Measurements from ENCODE around the gene SRRD. TPM values are rescaled to one million over a fixed set of nuclear protein-coding genes. Genes with fewer than 3 reads are reported as not detected.

Gene SRRD
- total and polyA plus RNA-seq, 2 of the 8 experiments (the other 6 are each of a cell fraction or from before 2014, with no cell fraction given) = 17.1 to 25.3 TPM

GRCh38 chr22:26463101-26463661 is 20.5 kb upstream of the SRRD start:
- WGBS, 2 experiments (ENCODE audit: extremely low coverage in 1 of 2, insufficient coverage in 1 of 2, insufficient read length in 1 of 2, insufficient replicate concordance in 2 of 2, low coverage in 1 of 2, low lambda C conversion rate in 2 of 2, missing lambda C conversion rate in 1 of 2) = 90% methylated on average over 10 of the region's 10 CpGs; no CpG with 5 or more reads in 1 of the 2 experiments
- Histone ChIP-seq H3K4ac (replicated peaks; ENCODE audit: insufficient read length, low read depth, low read length) (no peak overlapping the region), H2AK5ac (ENCODE audit: low read depth, low read length) (no peak overlapping the region), H4K20me1 (replicated peaks in 1 of 2; ENCODE audit: control insufficient read depth in 1 of 2, insufficient read depth in 2 of 2, low read length in 2 of 2) (peaks cover under 1 to 9% of the 10 kb centered on the region in 2 experiments), H3K23ac (ENCODE audit: insufficient read length) (no peak overlapping the region), H3K4me1 (replicated peaks in 1 of 4; ENCODE audit: control insufficient read depth in 3 of 4, insufficient read depth in 4 of 4, low read length in 3 of 4) (no peaks in the 10 kb centered on the region), H3K9me3 (ENCODE audit: insufficient read depth in 2 of 2, low read depth in 1 of 2, low read length in 1 of 2) (no peaks in the 10 kb centered on the region), H2BK20ac (ENCODE audit: low read length) (no peak overlapping the region), H4K8ac (ENCODE audit: extremely low read depth, insufficient read depth, low read length) (no peak overlapping the region), H3K27ac (ENCODE audit: low read depth, low read length) (no peak overlapping the region), H2BK15ac (ENCODE audit: low read length) (no peak overlapping the region), H3K27me3 (replicated peaks in 1 of 4; ENCODE audit: control insufficient read depth in 3 of 4, extremely low read depth in 1 of 4, insufficient read depth in 3 of 4, low read length in 3 of 4) (no peaks in the 10 kb centered on the region), H2BK12ac (ENCODE audit: low read depth, low read length) (no peak overlapping the region), H4K91ac (replicated peaks; ENCODE audit: insufficient read length, low read length) (no peak overlapping the region), H3K79me1 (ENCODE audit: low read depth, low read length) (0 out of 2 replicates have a peak, but pooled peaks cover 2% of the 10 kb centered on the region), H3K56ac (replicated peaks; ENCODE audit: insufficient read length, low read depth, low read length) (no peak overlapping the region), H3K36me3 (ENCODE audit: control insufficient read depth in 2 of 4, insufficient read depth in 4 of 4, low read length in 3 of 4) (peaks cover 11 to 63% (median 39%) of the 10 kb centered on the region in 4 experiments), H3K14ac (ENCODE audit: insufficient read length) (no peak overlapping the region), H3K4me2 (ENCODE audit: insufficient read depth in 1 of 2, low read depth in 2 of 2, low read length in 2 of 2) (no peak overlapping the region), H3K23me2 (ENCODE audit: low read depth, low read length) (no peaks in the 10 kb centered on the region), H2AFZ (ENCODE audit: low read length) (no peak overlapping the region), H3K9ac (replicated peaks in 1 of 4; ENCODE audit: extremely low read depth in 1 of 4, low read depth in 3 of 4, low read length in 3 of 4) (no peak overlapping the region), H3K79me2 (ENCODE audit: control insufficient read depth in 1 of 2, insufficient read depth in 2 of 2, low read length in 2 of 2) (peaks cover 0 to 2% of the 10 kb centered on the region in 2 experiments; a peak in 1 of 4 replicates), H2BK5ac (ENCODE audit: low read depth, low read length) (no peak overlapping the region), H3K4me3 (ENCODE audit: extremely low read depth in 1 of 4, insufficient read depth in 2 of 4, low read depth in 3 of 4, low read length in 4 of 4) (no peak overlapping the region), H3K18ac (ENCODE audit: extremely low read depth, low read length) (no peak overlapping the region), H2BK120ac (replicated peaks; ENCODE audit: low read depth, low read length) (no peak overlapping the region), H4K5ac (ENCODE audit: insufficient read length, low read depth, low read length) (no peak overlapping the region)
- FAIRE-seq (no peak), DNase-seq (ENCODE audit: low read depth in 1 of 2, low spot score in 2 of 2) (no peak)
- ChIA-PET POLR2A (ENCODE audit: partially characterized antibody) (interaction anchor here (0.6 to 1.5 kb wide), 5 partner anchors 10 to 359 kb away, joined by 3 to 5 read pairs (median 3); partner anchors contain the start of genes HPS4 and SRRD), CTCF (ENCODE audit: partially characterized antibody) (interaction anchor here (0.5 to 7.8 kb wide), 14 partner anchors 8 to 1467 kb away, joined by 3 to 98 read pairs (median 6); no protein-coding TSS in a partner anchor)
- TF ChIP-seq TAF1 (IDR thresholded peaks at IDR 0.05; ENCODE audit: low read depth, low read length) = no peak
- TF ChIP-seq YY1 (IDR thresholded peaks at IDR 0.05; ENCODE audit: low read depth, low read length) = no peak
- no peak for TF ChIP-seq RNF2 (IDR thresholded peaks at IDR 0.05; ENCODE audit: borderline replicate concordance, low read depth, low read length, missing control alignments, poor library complexity, severe bottlenecking)
- no peak for TF ChIP-seq JUND (IDR thresholded peaks at IDR 0.05; ENCODE audit: low read length)
- TF ChIP-seq EP300 (IDR thresholded peaks at IDR 0.05; ENCODE audit: borderline replicate concordance in 1 of 2, low read depth in 2 of 2, low read length in 2 of 2) = no peak
- no peak for TF ChIP-seq EGR1 (IDR thresholded peaks at IDR 0.05; ENCODE audit: borderline replicate concordance, low read depth, low read length)
- no peak for TF ChIP-seq CEBPB (IDR thresholded peaks at IDR 0.05; ENCODE audit: low read depth, low read length)
- no peak for TF ChIP-seq TAF7 (optimal IDR thresholded peaks at IDR 0.05; ENCODE audit: borderline replicate concordance, low read depth, low read length)
- TF ChIP-seq E2F6 (IDR thresholded peaks at IDR 0.05) = no peak
- no peak for TF ChIP-seq POLR2AphosphoS5 (IDR thresholded peaks at IDR 0.05; ENCODE audit: low read depth, low read length)
- no peak for TF ChIP-seq JUN (IDR thresholded peaks at IDR 0.05; ENCODE audit: low read depth, low read length)
- TF ChIP-seq MAFK (IDR thresholded peaks at IDR 0.05; ENCODE audit: low read depth, low read length) = no peak
- TF ChIP-seq TBP (IDR thresholded peaks at IDR 0.05; ENCODE audit: low read depth, low read length) = no peak
